HG03060 (cell line): ENCODE data around the gene TSPAN9.

ENCODE experiments used
- ATAC-seq: cut with Tn5 transposase; IDR thresholded peaks from one replicate; pipeline ENCODE4 v1.9.1; 2021; ENCODE audit warnings: low read depth, moderate number of reproducible peaks; ENCODE audit not compliant: unreplicated experiment

TSPAN9 gene

DNA sequence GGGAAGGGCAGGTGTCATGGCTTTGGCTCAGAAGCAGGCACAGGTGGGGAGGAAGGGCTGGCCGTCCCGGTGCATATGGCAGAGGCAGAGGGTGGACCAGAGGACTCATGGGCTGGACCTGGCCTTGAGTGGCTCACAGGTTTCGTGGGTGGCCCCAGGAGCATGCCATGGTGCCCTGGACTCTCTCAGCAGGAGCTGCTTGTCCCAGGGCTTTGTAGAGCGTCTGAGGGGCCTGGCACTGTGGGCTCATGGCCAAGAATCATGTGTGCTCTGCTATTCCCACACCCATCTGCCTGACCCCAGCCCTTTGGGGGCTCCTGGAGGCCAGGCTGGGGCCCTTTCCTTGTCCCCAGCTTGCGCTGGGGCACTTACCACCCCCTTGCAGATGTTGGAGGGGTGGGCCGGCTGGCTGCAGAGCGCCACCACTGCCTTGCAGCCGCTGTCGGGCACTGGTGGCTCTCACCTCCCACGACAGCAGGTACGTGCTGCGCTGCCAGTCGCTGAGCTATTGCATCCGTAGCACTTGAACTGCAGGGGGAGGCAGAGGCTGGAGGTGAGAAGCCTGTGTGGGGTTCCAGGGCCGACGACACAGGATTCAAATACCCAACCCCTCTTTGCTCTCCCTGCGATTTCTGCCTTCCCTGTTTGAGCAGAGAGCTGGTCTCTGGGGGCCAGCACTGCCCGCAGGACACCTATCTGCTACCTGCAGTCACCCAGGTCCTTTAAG lies 226.4 kb downstream of the TSPAN9 start:
- ATAC-seq: no peak

DNA sequence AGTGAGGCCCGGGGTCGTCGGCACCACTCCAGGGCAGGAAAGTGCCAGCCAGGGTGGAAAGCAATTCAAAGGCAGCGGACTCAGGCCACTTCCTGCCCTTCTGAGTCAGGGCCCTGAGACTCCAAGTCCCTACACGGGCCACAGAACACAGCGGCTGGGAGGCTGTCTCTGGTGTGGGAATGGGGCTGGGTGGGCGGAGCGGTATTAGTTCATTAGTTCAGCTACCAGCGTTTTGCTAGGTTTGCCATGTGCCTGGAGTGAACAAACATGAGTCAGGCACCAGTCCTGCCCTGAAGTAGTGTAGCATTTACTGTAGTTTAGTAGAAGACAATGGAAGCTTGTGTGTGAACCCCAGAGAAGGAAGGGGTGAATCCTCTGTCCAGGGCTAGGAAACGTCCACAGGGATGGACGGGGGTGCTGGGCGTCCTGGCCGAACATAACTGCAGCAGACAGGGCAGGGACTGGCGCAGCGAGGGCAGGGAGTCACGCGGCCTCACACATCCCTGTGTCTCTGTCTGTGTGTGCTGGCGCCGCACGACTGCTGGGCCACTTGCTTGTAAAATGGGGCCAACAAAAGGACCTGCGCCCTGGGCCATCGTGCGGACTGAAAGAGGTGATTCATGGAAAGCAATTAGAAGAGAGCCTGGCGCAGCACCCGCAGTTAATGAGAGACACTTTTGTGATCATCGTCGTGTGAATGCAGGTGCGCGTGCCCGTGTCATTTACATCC lies 227.4 kb downstream of the TSPAN9 start:
- ATAC-seq: no peak

DNA sequence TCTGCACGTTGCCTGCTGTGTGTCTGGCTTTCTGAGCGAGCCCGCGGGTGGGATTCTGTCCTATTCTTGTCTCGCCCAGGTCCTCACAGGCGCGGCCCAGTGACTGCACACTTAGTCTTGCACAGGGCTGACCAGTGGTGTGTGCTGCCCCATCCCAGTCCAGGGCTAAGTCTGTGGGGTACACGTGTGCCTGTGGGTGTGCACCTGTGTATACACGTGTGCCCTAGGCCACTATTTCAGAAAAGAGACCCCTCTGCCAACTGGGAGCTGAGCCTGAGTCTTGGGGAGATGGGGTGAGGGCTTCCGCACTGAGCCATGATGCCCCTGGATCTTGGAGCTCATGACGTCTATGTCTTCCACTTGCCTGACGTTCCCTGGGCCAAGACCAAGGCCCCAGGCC lies 228.3 kb downstream of the TSPAN9 start:
- no peak for ATAC-seq

DNA sequence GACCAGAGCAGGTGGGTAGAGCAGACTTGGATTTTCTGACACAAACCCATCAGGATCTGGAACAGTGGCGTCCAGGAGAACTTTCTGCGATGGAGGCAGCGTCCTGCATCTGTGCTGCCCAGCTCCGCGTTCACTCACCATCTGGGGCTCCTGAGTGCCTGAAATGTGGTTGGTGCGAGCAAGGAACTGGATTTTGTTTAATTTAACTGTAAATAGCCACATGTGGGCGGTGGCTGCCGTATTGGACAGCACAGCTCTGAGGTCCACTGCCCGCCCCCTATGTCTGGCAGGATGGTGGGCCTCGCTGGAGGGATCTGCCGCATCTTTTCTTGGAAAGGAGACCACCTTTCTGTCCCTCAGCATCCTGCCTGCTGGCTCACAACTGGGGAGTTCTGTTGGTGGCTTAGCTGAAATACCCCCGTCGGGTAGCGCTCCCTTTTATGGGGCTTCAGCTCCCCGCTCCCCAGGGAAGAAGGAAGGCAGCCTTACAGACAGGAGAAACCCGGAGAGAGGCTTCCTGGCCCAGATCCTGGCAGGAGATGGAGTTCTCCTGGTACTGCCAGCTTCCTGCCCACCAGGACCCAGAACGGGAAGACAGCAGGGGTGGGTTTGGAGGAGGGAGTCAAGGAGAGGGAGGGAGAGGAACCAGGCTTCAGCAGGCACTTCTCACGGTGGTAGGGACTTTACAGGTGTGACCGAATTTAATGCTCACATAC lies 228.9 kb downstream of the TSPAN9 start:
- ATAC-seq: no peak

DNA sequence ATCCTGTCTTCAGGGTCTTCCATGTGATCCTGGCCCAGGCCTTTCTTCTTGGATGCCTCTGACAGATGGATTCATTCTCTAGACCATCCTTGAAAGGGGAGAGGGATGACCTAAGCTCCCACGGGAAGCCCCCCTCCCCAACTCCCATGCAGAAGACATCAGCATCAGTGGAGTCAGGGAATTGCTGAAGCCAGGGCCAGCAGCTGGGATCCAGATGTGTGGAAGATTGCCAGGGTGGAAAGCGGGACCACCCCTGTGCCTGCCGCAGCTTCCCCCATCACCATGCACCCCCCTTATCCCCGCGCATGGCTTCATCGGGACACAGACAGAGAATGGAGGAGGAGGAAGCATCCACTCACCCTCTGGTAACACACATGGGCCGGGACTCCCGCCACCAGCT lies 230.2 kb downstream of the TSPAN9 start:
- no peak for ATAC-seq

DNA sequence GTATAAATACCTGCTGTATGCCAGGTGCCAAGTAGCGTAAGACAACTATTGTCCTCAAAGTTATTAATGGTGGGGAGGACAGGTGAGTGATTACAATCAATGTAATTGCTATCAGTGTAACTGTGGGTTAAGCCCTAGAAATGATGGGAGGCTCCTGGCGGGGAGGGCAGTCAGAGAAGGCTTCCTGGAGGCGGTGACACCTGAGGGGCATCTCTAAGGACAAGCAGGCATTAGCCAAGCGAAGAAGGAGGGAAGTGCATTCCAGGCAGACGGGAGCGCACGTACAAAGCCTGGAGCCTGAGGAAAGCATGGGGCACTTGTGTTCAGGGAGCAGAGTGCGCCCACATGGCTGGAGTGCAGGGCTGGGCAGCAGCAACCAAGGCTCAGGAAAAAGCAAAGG lies 230.9 kb downstream of the TSPAN9 start:
- ATAC-seq: no peak

DNA sequence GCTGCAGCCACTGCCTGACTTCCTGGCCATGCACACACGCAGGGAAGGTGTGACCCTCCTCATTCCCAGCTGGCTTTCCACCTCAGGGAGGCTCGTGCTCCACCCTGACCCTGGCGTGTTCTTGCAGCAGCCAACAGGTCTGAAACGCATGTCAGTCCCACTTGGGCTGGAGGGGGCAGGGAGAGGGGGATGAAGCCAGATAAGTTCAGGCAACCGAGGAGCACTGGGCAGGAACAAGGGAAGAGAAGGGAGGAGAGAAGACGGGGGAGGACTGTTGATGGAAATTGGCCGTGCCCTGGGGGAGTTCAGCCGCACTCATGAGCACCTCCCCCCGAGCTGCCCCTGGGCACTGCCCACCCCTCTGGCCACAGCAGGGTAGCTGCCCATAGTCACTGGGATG lies 231.4 kb downstream of the TSPAN9 start:
- no peak for ATAC-seq

DNA sequence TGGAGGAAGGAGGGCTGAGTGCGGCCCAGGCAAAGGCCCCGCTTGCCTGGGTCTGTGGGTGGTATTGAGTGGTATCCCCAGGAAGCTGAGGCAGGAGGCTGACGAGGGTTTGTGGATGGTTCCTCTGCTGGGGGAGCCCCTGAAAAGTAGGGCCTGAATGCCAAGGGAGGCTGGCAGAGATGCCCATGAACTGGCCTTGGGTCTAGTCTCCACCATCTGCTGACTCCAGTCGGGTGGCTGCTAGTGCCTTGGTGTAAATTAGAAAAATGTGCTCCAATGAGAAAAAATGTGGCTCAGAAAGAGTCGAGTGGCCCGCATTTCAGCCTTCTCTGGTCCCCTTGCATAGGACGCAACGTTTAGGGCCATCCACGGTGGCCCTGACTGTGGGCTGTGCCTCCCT lies 232.6 kb downstream of the TSPAN9 start:
- ATAC-seq: no peak

DNA sequence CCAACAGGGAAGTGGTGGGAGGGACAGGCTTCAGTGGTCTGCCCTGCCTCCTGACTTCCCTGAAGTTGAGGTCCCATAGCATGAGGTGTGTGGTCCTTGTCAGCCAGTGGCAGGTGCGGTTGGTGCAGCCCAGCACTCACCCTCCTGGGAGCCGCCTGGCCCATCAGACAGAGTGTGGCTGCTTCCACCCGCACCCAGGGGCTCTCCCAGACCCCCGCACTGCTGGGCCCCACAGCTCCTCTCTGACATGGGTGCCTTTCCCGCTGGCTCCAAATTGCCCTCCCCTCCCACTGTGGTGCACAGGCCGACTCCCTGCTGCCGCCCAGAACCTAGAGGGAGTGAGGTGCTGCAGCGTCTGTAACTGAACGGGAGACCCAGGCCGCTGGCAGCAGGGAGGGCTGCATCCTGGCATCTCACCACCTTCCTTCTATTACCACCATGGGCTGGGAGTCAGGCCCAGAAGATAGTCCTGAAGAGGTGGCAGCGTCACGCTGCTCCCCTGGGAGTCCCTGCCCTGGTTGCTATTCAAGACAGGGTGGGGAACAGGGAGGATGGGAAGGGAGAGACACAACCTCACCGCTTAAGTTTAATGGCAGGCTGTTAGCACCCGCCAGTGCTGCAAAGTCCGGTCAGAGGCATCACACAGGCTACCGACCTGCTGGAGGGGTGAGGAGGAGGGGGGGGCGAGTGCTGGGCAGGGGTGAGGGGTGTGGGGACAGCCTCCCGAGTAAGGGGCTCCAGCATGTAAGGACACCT lies 233.3 kb downstream of the TSPAN9 start:
- ATAC-seq: no peak

DNA sequence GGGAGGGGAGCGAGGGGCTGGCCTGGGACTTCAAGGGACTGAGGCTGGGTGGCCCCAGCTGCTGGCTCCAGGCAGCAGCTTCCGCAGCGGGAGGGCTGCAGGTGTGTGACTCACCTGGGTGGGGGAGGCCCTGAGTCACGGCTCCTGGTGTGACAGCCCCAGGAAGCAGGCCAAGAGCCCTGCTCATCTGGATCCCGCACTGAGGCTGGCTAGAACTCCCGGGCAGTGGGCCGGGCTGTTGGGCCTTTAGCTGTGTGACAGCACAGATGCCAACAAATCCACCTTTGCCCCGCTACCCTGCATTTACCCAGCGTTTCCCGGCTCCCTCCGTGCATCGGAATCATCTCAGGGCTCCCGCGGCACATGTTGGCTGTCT lies 233.8 kb downstream of the TSPAN9 start:
- ATAC-seq: no peak

DNA sequence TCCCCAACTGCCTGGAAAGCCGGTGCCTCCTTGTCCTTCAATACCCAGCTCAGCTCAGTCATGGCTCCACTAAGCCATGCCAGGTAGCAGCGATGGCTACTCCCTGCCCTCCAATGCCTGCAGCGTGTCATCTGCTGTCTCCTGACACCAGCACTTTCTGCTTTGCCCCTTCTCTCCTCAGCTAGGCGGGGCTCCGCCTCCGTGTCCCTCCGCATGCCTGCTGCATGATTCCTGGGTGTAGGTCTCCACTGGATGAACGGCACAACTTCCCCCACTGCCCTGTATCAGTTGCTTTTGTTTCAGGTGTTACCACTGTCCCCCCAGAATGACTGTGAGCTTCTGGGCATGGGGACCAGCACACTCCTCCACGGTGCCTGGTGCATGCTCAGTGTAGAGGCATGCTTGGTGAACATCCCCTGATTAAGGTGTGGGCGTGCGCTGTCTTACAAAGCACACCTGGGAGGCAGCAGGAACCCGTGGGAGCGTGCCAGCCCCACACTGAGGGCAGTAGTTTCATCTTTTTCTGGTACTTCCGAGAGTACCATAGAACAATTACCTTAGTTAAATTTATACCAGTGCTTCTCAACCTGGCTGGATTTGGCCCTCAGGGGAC lies 234.4 kb downstream of the TSPAN9 start:
- no peak for ATAC-seq

DNA sequence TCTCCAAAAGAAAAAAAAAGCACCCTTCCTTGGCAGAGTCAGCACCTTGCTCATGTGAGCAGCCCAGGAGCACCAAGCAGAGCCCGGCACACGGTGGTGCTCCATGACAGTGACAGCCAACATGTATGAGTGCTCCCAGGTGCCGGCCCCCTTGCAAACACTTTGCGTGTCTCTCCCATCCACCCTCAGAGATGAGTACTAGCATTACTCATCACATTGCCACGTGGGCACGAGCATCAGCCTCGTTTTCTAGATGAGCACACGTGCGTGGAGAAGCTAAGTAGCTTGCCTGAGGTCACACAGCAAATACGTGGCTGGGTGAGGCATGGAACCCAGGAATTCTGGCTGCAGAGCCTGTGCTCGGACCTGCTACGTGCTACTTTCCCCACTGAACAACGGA lies 235.9 kb downstream of the TSPAN9 start:
- no peak for ATAC-seq

DNA sequence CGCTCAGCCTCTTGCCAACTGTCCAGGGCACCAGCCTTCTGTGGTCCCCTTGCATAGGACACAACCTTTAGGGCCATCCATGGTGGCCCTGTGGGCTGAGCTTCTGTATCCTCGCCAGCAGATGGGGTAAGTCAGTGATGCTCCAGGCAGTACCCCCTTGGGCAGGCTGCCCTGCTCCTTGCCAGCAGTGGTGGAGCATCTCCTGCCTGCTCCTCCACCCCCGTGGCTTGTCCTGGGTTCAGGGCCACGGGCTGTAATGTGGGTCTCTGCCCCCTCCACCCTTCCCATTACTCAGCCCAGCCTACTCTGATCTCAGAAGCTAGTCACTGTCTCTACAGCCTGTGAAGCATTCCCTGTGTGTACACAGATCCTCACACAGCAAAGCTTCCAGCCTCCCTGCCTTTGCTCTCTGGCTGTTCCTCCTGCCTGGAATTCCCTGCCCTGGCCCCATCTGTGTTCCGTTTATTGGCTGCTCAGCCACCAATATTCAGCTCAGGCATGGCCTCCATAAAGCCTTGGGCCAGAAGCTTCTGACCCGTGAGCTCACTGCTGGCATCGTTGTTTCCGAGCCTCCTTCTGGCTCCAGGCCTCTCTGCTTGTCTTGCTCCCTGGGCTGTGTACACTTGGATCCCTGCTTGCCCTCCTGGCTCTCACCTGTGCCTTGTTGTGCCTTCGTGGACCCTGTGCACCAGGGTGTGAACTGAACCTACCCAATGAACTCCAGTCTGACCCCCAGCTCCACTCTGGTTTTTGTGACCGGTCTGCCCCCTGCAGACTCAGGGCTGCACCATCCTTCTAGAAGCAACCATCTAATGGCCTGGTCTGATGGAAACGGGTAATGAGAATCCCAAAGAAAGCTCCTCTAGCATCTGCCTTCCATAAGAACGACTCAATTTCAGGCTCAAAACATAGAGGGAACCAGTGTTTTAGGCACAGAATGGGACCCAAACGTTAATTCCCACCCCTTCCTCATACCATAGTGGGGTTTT lies 236.8 kb downstream of the TSPAN9 start:
- ATAC-seq: no peak

DNA sequence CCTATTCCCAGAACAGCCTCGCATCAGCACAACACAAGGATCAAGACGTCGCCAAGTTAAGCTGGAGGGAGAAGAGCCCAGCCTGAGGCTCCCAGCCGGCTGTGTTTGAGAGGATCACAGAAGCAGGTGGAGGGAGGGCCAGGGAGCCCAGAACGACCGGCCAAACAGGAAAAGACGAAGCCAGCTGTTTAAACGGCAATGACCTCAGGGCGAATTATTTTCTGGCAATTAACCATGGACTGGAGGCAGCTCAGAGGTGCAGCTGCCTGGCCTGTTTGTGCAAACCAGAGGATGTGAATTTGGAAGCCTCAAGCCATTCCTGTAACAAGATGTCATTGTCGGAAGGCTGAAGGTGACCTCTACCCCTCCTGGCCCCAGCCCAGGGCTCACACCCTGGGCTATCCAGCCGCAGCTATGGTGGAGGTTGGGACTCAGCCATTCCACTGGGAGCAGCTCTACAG lies 238.1 kb downstream of the TSPAN9 start:
- ATAC-seq: no peak

DNA sequence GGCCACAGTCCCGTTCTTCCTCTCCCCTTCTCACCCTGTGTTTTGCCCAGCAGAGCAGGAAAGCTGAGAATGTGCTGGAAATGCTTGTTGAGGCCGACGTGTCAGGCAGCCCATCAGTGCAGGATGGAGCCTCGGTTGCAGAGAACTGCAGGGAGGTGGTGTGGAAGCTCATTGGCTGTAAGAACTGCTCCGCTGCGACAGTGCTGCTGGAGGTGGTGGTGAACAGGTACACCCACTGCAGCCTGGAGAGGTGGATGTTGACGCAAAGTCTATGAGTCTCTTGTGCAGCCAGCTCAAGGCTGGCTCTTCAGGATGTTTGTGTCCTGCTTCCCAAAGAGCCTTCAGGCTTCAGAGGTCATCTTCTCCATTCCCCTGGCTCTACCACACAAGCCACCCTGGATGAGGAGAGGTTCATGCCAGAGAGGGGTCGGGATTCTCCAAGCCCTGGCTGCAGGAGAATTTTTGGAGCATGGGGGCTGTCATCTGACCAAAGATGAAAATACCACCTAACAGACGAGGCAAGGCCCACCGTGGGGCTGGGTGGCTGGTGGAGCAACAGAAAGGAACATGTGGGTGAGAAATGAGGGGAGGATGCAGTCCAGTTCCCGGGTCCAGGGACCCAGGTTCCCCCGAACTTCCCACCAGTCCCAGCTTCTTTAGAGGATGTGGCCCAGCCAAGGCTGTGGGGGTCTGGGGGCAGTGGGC lies 239.7 kb downstream of the TSPAN9 start:
- no peak for ATAC-seq

DNA sequence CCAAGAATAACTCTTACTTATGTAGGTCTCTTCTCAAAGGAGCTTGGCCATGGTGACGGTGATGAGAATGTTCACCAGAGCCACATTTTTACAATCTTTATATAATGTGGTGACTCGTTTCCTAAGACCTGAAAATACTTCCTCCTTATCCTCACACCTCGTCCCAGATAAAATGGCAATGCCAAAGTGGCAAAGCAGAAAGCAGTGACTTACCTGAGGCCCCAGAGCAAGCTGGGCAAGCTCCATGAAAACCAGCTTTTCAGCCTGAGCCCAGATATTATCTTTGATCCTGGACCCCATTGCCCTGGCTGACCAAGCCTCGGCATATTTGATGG lies 240.3 kb downstream of the TSPAN9 start:
- ATAC-seq: no peak

DNA sequence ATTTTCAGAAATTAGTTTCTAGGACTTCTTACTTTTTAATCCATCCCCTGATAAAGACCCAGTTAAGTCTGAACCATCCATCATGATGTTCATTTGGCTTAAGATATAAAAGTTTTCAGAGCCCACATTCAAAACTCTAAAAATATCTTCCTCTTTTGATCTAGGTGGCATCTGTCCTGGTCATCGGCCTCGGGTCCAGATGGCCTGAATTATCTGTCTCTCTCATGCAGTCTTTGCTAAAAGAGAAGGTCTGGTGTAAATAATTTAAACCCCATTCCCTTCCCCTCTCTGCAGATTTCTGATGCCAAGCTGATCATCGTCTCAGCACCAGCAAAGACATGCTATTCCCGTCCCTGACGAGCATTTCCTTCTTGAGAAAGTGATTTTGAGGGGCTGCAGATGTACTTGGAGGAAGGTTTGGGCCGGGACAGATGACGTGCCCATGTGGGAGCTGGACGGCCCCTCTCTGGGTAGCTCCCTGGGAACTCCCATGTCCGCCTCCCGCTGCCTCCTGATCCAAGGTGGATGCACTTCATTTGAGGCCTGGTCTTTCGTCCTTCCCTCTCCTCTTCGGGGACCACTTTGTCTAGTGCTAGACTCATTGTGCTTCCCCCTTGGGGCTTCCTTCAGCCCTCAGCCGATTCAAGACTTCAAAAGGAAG lies 240.8 kb downstream of the TSPAN9 start:
- ATAC-seq: no peak
